Glutamatergic neuron (in vitro differentiated cells): ENCODE results near the gene LACTBL1. TPM values are rescaled to one million over a fixed set of nuclear protein-coding genes. Genes with fewer than 3 reads are reported as not detected.

ENCODE experiments used
- DNase-seq: peaks from one replicate; pipeline ENCODE4 v3.0.0; 2022
- H3K27ac Mint-ChIP-seq: one replicate; pipeline ENCODE4 v1.8.0; 2020; ENCODE audit warnings: mild to moderate bottlenecking, mixed read lengths, inconsistent platforms; ENCODE audit not compliant: unreplicated experiment
- H3K27me3 Mint-ChIP-seq: one replicate; pipeline ENCODE4 v1.8.0; 2020; ENCODE audit warnings: mild to moderate bottlenecking, moderate library complexity, mixed read lengths, inconsistent platforms; ENCODE audit not compliant: unreplicated experiment
- H3K36me3 Mint-ChIP-seq: one replicate; pipeline ENCODE4 v1.8.0; 2020; ENCODE audit warnings: mild to moderate bottlenecking, mixed read lengths, inconsistent platforms; ENCODE audit not compliant: unreplicated experiment
- H3K4me1 Mint-ChIP-seq: one replicate; pipeline ENCODE4 v1.8.0; 2020; ENCODE audit warnings: mild to moderate bottlenecking, low read depth, mixed read lengths, inconsistent platforms; ENCODE audit not compliant: unreplicated experiment
- H3K4me3 Mint-ChIP-seq: one replicate; pipeline ENCODE4 v1.8.0; 2020; ENCODE audit warnings: mild to moderate bottlenecking, mixed read lengths, inconsistent platforms; ENCODE audit not compliant: unreplicated experiment
- H3K9me3 Mint-ChIP-seq: one replicate; pipeline ENCODE4 v1.8.0; 2020; ENCODE audit warnings: mild to moderate bottlenecking, moderate library complexity, mixed read lengths, inconsistent platforms; ENCODE audit not compliant: unreplicated experiment
- long read RNA-seq: library from polyadenylated mRNA; unstranded; transcript quantifications from one replicate; pipeline ENCODE4 v2.0.0, GENCODE V29; 2020; ENCODE audit not compliant: unreplicated experiment
- total RNA-seq: library from RNA; stranded (reverse); fragmentation: NEBNext Ultra II Directional; extraction: Animal tissue kit (Norgen Biotek cat#: 25700); gene quantifications from one replicate; pipeline ENCODE4 v1.2.1, GENCODE V29; 2021; ENCODE audit not compliant: unreplicated experiment
- TF ChIP-seq, protein P1 (sequence below): fragments of 200-600 bp; sonication (generic); IDR thresholded peaks from one replicate; pipeline ENCODE4 v1.5.0; 2021; ENCODE audit not compliant: partially characterized antibody, unreplicated experiment

Gene LACTBL1, protein sequence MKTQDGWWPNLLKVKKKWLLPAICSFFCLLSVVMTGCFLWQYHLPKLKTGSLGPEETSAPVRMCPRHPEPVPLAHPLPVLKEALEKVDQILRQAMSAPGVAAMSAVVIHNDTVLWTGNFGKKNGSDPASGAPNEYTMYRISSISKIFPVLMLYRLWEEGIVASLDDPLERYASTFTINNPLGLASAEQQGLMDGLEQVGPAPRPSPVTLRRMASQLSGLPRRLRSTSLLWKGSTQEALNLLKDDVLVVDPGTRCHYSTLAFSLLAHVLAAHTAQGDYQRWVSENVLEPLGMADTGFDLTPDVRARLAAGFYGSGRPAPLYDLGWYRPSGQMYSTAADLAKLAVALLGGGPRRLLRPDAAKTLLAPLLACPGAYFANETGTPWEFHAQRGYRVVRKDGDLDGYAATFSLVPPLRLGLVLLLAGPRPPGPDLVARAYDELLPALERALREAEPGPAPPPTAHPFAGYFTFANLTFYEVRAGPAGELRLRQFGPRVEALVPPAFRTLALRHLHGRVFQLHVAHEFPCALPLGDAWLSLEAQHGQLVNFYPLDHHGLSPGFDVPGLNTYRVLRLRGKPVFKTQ
- total RNA-seq = not detected
- long read RNA-seq = 0 reads

DNA sequence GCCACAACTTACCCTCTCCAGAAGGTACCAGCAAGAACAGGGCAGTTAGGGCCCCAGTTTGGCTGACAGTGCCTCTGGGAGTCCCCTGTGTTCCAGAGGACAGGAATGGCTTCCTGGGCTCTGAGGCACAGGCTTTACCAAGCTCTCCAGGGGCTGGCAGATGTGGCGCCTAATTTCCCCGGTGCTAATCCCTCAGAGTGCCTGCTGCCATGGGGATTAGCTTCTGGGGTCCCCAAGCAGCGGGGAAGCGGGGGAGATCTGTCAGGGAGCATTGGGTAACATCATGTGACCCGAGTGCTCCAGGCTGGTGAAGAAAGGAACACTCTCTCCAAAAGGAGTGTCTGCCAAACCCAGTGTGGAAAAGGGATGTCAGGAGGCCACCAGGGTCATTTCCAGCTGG is at the start of gene LACTBL1:
TSS of gene LACTBL1 (minus strand) at position 107 of the 400 bp plus-strand sequence. CDS start 550 bp downstream, outside the sequence.
- DNase-seq = peak; percentile 35

DNA sequence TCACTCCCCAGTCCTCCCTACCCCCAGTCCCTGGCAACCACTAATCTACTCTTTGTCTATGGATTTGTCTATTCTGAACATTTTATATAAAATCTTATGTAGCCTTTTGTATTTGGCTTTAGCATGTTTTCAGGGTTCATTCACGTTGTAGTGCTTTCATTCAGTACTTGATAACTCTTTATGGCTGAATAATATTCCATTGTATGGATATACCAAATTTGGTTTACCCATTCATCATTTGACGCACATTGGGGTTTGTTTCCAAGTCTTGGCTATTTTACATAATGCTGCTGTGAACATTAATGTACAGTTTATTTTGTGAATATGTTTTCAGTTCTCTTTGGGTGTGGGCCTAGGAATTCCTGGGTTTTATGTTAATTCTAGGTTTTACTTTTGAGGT is 49.2 kb upstream of the LACTBL1 start:
- Mint-ChIP-seq H3K4me3 (peak overlapping the region; percentile 98), H3K27ac (peak overlapping the region; percentile 28), H3K27me3 (peaks cover 8% of the 10 kb centered on the region), H3K9me3 (peaks cover 23% of the 10 kb centered on the region), H3K36me3 (peaks cover 12% of the 10 kb centered on the region), H3K4me1 (peaks cover 2% of the 10 kb centered on the region)
- DNase-seq = no peak
- TF ChIP-seq, protein P1, sequence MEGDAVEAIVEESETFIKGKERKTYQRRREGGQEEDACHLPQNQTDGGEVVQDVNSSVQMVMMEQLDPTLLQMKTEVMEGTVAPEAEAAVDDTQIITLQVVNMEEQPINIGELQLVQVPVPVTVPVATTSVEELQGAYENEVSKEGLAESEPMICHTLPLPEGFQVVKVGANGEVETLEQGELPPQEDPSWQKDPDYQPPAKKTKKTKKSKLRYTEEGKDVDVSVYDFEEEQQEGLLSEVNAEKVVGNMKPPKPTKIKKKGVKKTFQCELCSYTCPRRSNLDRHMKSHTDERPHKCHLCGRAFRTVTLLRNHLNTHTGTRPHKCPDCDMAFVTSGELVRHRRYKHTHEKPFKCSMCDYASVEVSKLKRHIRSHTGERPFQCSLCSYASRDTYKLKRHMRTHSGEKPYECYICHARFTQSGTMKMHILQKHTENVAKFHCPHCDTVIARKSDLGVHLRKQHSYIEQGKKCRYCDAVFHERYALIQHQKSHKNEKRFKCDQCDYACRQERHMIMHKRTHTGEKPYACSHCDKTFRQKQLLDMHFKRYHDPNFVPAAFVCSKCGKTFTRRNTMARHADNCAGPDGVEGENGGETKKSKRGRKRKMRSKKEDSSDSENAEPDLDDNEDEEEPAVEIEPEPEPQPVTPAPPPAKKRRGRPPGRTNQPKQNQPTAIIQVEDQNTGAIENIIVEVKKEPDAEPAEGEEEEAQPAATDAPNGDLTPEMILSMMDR = no peak

More for the DNA sequence above, at the start of gene LACTBL1:
- Mint-ChIP-seq H3K27ac (peak within 1 kb of the TSS; percentile 14), H3K27me3 (peaks cover 5% of the 10 kb centered on the region), H3K9me3 (peaks cover 12% of the 10 kb centered on the region), H3K4me3 (peak within 1 kb of the TSS; percentile 2), H3K36me3 (no peaks in the 10 kb centered on the region), H3K4me1 (peaks cover 24% of the 10 kb centered on the region)
- TF ChIP-seq, protein P1 = no peak

DNA sequence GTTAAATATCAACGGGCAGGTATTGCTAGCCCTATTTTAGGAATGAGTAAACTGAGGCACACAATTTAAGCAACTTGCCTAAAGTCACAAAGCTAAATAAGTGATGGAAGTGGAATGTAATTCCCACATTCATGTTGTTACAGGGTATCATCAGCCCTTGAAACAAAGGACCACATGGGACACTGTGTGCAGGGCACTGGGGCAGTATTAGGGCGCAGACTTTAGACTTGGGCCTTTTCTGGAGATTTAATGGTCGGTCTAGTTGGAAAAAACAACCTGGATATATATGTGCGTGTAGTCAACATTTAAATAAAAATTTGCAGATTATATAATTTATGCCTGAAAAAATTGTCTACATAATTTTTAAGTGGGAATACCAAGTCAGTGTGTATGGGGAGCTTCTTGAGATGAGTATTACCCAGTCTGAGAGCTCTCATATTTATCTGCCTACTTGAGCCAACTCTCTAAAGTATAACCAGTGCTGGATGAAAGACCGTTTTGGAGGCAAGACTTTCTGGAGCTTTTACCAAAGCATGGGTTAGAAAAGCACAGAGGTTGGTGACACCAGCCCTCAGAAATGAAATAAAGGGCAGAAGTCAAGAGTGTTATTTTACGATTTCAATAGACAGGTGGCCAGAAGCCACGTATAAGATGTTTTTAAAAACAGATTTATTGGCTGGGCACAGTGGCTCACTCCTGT is 48.2 kb upstream of the LACTBL1 start:
- Mint-ChIP-seq H3K27ac (peak overlapping the region; percentile 99), H3K9me3 (peaks cover 23% of the 10 kb centered on the region), H3K4me1 (peaks cover 2% of the 10 kb centered on the region), H3K4me3 (peak overlapping the region; percentile 98), H3K36me3 (peaks cover 12% of the 10 kb centered on the region), H3K27me3 (peaks cover 8% of the 10 kb centered on the region)
- no peak for DNase-seq
- TF ChIP-seq, protein P1 = no peak

DNA sequence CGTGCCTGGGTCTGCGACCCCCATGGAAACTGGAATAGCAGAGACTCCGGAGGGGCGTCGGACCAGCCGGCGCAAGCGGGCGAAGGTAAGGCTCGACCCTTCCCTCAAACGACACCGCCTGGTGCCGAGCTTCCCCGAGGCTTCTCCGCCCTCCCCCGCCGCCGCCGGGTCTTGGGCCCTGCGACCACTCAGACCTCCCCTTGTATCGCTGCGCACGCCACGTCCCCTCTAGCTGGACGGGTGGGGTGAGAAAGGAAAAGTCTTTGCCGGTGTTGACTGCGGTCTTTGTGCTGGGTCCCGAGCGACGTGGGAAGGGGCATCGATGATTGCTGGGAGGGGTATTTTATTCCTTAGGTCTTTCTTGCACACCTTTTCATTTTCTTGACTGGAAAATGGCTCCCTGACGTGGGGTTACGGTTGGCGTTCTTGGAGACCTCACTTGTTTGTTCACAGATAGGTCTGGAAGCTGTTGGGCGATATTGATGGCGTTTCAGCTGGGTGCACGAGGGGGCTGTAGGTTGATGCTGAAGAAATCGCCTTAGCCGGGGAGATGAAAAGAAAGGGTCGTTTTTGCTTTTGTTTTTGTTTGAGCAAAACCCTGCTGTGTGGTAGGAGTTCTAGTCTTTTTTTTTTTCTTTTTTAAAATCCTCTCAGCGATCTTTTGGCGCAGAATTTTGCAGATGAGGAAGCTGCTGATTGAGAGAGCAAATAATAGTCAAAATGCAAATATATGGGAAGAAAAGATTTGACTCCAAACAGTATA is 47.4 kb upstream of the LACTBL1 start:
- DNase-seq = peak; percentile 74
- peaks cover 23% of the 10 kb centered on the region for H3K9me3 Mint-ChIP-seq
- H3K4me3 Mint-ChIP-seq = peak overlapping the region; percentile 98
- peaks cover 12% of the 10 kb centered on the region for H3K36me3 Mint-ChIP-seq
- H3K4me1 Mint-ChIP-seq = peaks cover 2% of the 10 kb centered on the region
- peaks cover 8% of the 10 kb centered on the region for H3K27me3 Mint-ChIP-seq
- TF ChIP-seq, protein P1 = no peak
- peak overlapping the region; percentile 99 for H3K27ac Mint-ChIP-seq
